GM23338 (cell line): ENCODE results near the gene BMF. TPM values are rescaled to one million over a fixed set of nuclear protein-coding genes. Genes with fewer than 3 reads are reported as not detected.

Experiments used
- ATAC-seq: fragments of 200-7000 bp; cut with Tn5 transposase; 3 replicates; pipeline ENCODE4 v1.9.1; 2020
- DNase-seq: peaks from one replicate; pipeline ENCODE4 v3.0.0-alpha.2; 2015; ENCODE audit warnings: low spot score
- H2AFZ ChIP-seq: fragments of 200-600 bp; sonication (generic); 2 replicates; pipeline ENCODE4 v1.8.0; 2016; ENCODE audit warnings: antibody characterized with exemption, mild to moderate bottlenecking, moderate library complexity
- H3F3A ChIP-seq: fragments of 200-600 bp; sonication (generic); replicated peaks from 2 replicates; pipeline ENCODE4 v1.8.0; 2017; ENCODE audit warnings: antibody characterized with exemption, mixed run types, low read depth
- H3K27ac ChIP-seq: fragments of 200-600 bp; sonication (generic); 2 replicates; pipeline ENCODE4 v1.6.1; 2016; ENCODE audit warnings: low read depth
- H3K27me3 ChIP-seq: fragments of 200-600 bp; sonication (generic); 2 replicates; pipeline ENCODE4 v1.8.0; 2016; ENCODE audit warnings: mild to moderate bottlenecking, mixed run types, moderate library complexity; ENCODE audit not compliant: insufficient read depth
- H3K36me3 ChIP-seq: fragments of 200-600 bp; sonication (generic); 2 replicates; pipeline ENCODE4 v1.8.0; 2016; ENCODE audit warnings: mild to moderate bottlenecking; ENCODE audit not compliant: insufficient read depth
- H3K4me1 ChIP-seq: fragments of 200-600 bp; sonication (generic); 2 replicates; pipeline ENCODE4 v1.8.0; 2016; ENCODE audit warnings: mild to moderate bottlenecking, moderate library complexity; ENCODE audit not compliant: insufficient read depth
- H3K4me2 ChIP-seq: fragments of 200-600 bp; sonication (generic); 2 replicates; pipeline ENCODE4 v1.7.1; 2017; ENCODE audit warnings: mixed run types
- H3K4me3 ChIP-seq: fragments of 200-600 bp; sonication (generic); 2 replicates; pipeline ENCODE4 v1.6.1; 2016; ENCODE audit warnings: mixed run types
- H3K79me2 ChIP-seq: fragments of 200-600 bp; sonication (generic); replicated peaks from 2 replicates; pipeline ENCODE4 v1.8.0; 2017; ENCODE audit warnings: mild to moderate bottlenecking; ENCODE audit not compliant: insufficient read depth
- H3K9me2 ChIP-seq: fragments of 200-600 bp; sonication (generic); 2 replicates; pipeline ENCODE4 v1.8.0; 2017; ENCODE audit not compliant: insufficient read depth
- H4K20me1 ChIP-seq: fragments of 200-600 bp; sonication (generic); replicated peaks from 2 replicates; pipeline ENCODE4 v1.8.0; 2017; ENCODE audit warnings: mild to moderate bottlenecking; ENCODE audit not compliant: insufficient read depth
- H3K27ac Mint-ChIP-seq: 2 replicates; pipeline ENCODE4 v1.8.0; 2020; ENCODE audit warnings: inconsistent platforms, mild to moderate bottlenecking, moderate library complexity, mixed read lengths
- H3K27me3 Mint-ChIP-seq: 3 replicates; pipeline ENCODE4 v1.8.0; 2022; ENCODE audit warnings: low read depth, mild to moderate bottlenecking, moderate library complexity, mixed read lengths, inconsistent platforms; ENCODE audit not compliant: insufficient read depth, poor library complexity
- H3K36me3 Mint-ChIP-seq: 3 replicates; pipeline ENCODE4 v1.8.0; 2021; ENCODE audit warnings: low read depth, mild to moderate bottlenecking, inconsistent platforms, moderate library complexity, mixed read lengths
- H3K4me1 Mint-ChIP-seq: 3 replicates; pipeline ENCODE4 v1.8.0; 2020; ENCODE audit warnings: mild to moderate bottlenecking, inconsistent platforms, mixed read lengths
- H3K4me3 Mint-ChIP-seq: 3 replicates; pipeline ENCODE4 v1.8.0; 2021; ENCODE audit warnings: moderate library complexity, mild to moderate bottlenecking, inconsistent platforms, mixed read lengths
- H3K9me3 Mint-ChIP-seq: 3 replicates; pipeline ENCODE4 v1.8.0; 2020; ENCODE audit warnings: moderate library complexity, mild to moderate bottlenecking, inconsistent platforms, mixed read lengths
- CREB1 ChIP-seq: fragments of 250-450 bp; sonication (Bioruptor Pico); IDR thresholded peaks from 2 replicates; pipeline ENCODE4 v1.5.0; 2020; ENCODE audit warnings: low read depth, mild to moderate bottlenecking, moderate library complexity
- EZH2 ChIP-seq: fragments of 200-600 bp; sonication (generic); IDR thresholded peaks from one replicate; pipeline ENCODE4 v1.8.0; 2017; ENCODE audit warnings: antibody characterized with exemption, mild to moderate bottlenecking, low read depth; ENCODE audit not compliant: unreplicated experiment
- NANOG ChIP-seq: IDR thresholded peaks from 2 replicates; pipeline ENCODE4 v1.6.1; 2016; ENCODE audit warnings: antibody characterized with exemption, borderline replicate concordance
- POLR2AphosphoS5 ChIP-seq: IDR thresholded peaks from 2 replicates; pipeline ENCODE4 v1.6.1; 2016; ENCODE audit warnings: antibody characterized with exemption, low read depth
- ZNF114 ChIP-seq: fragments of 250-450 bp; sonication (Bioruptor Pico); IDR thresholded peaks from 2 replicates; pipeline ENCODE4 v1.5.0; 2020; ENCODE audit warnings: mild to moderate bottlenecking, moderate library complexity
- ZNF331 ChIP-seq: fragments of 250-450 bp; sonication (Bioruptor Pico); IDR thresholded peaks from 2 replicates; pipeline ENCODE4 v1.5.0; 2020; ENCODE audit warnings: low read depth, mild to moderate bottlenecking, moderate library complexity
- polyA plus RNA-seq: library from polyadenylated mRNA; unstranded; fragments of >200 nt; fragmentation: Nextera tagmentation; extraction: Ambion mirVana; gene quantifications from 2 replicates; pipeline ENCODE4 v1.2.1, GENCODE V29; 2016
- total RNA-seq: library from RNA; depleted of rRNA; stranded (reverse); fragments of >200 nt; shearing (Covaris generic); gene quantifications from 2 replicates; pipeline ENCODE4 v1.2.3, GENCODE V29; 2014
- TF ChIP-seq, protein P1 (sequence below), 2 experiments: fragments of 200-600 bp in 1 of 2; sonication (generic) in 1 of 2; conservative IDR thresholded peaks; 2 replicates each; pipeline versions ENCODE4 v1.5.1 to v1.6.1; 2016 to 2017; ENCODE audit warnings: antibody characterized with exemption in 2 of 2, low read depth in 2 of 2, mild to moderate bottlenecking in 2 of 2, moderate library complexity in 1 of 2
- TF ChIP-seq, protein P2 (sequence below): IDR thresholded peaks from 2 replicates; pipeline ENCODE4 v1.6.1; 2016; ENCODE audit warnings: antibody characterized with exemption

Gene BMF
- total and polyA plus RNA-seq, 2 experiments from 2014 or later: 2.0 to 20.3 TPM

DNA sequence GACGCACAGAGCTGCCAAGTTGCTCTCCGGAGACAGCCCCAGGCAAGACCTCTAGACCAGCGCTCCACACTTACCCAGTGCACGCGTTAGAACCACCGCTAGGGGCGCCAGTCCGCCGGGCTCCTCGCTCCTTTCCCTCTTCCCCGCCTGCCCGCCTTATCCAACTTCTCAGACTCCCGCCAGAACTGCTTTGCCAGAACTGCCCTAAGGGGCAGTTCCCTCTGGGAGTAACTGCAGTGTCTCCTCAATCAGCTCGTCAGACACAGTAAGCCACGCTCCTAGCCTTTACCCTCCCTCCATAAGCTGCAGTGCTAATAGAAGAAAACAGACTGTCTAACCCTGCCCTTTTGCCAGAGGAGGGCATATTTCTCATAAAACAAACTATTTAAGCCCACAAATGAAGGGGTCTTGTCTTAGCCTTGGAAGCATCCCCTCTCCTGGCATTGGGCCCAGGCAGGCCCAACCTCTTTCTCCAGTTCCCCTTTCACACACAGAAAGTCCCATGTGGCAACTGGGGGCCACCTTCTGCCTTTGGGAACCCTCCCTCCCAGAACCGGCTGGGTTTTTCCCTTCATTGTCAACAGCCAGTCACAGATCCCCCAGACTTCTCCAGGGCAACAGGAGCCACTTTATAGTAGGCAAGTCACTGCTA lies 3.7 kb downstream of the BMF start (continued):
- TF ChIP-seq, protein P1, sequence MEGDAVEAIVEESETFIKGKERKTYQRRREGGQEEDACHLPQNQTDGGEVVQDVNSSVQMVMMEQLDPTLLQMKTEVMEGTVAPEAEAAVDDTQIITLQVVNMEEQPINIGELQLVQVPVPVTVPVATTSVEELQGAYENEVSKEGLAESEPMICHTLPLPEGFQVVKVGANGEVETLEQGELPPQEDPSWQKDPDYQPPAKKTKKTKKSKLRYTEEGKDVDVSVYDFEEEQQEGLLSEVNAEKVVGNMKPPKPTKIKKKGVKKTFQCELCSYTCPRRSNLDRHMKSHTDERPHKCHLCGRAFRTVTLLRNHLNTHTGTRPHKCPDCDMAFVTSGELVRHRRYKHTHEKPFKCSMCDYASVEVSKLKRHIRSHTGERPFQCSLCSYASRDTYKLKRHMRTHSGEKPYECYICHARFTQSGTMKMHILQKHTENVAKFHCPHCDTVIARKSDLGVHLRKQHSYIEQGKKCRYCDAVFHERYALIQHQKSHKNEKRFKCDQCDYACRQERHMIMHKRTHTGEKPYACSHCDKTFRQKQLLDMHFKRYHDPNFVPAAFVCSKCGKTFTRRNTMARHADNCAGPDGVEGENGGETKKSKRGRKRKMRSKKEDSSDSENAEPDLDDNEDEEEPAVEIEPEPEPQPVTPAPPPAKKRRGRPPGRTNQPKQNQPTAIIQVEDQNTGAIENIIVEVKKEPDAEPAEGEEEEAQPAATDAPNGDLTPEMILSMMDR (conservative IDR thresholded peaks at IDR 0.05; ENCODE audit: low read depth in 2 of 2): peak; percentile 85 to 94
- no peak for TF ChIP-seq EZH2
- no peak for TF ChIP-seq CREB1 (CRISPR knock-in tag)

DNA sequence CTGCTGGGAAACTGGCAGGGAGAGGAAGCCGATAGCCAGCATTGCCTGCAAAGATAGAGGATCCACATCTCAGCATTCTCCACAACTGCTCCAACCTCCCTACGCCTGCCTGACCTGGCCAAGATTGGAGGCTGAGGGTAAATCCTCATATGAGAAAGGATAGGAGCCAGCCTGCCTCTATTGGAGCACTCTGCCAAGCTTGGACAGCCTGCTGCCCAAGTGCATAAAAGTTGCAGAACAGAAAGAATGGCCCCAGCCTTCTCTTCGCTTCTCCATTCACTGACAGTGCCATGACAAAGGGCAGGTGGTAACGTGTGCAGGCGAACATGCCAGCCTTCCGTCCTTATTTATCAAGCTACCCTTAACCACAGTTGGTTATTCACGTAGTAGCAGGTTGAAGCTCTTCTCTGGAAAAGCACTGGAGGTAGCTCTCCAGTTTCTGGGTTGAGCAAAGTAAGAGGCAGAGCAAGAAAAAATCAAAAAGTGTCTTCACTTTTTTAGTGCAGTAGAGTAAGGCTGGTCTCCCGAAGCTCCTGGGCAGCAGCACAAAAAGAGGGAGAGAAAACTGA lies 4.3 kb downstream of the BMF start:
- H3K4me1 Mint-ChIP-seq: peaks cover 79% of the 10 kb centered on the region
- ATAC-seq (no peak), DNase-seq (no peak)
- Histone ChIP-seq H2AFZ (no peak overlapping the region), H3K9me2 (no peaks in the 10 kb centered on the region), H3K79me2 (no peaks in the 10 kb centered on the region; the same call in 1 of the 2 replicates), H3K4me1 (peaks cover 72% of the 10 kb centered on the region), H4K20me1 (0 out of 2 replicates have a peak, but pooled peaks cover 6% of the 10 kb centered on the region), H3F3A (peaks cover 24% of the 10 kb centered on the region), H3K36me3 (no peaks in the 10 kb centered on the region), H3K4me3 (peak overlapping the region; percentile 59), H3K27ac (peak overlapping the region; percentile 34; the same call in 1 of the 2 replicates), H3K4me2 (peak overlapping the region; percentile 81), H3K27me3 (0 out of 2 replicates have a peak, but pooled peaks cover 5% of the 10 kb centered on the region)
- no peaks in the 10 kb centered on the region for H3K9me3 Mint-ChIP-seq
- H3K36me3 Mint-ChIP-seq: peaks cover 13% of the 10 kb centered on the region; the same call in 2 of the 3 replicates
- H3K27ac Mint-ChIP-seq: peak overlapping the region; percentile 62
- TF ChIP-seq ZNF114 (CRISPR knock-in tag): no peak
- TF ChIP-seq NANOG: no peak
- TF ChIP-seq, protein P1 (conservative IDR thresholded peaks at IDR 0.05; ENCODE audit: low read depth in 2 of 2): no peak
- no peak for TF ChIP-seq ZNF331
- TF ChIP-seq CREB1 (CRISPR knock-in tag): no peak
- H3K4me3 Mint-ChIP-seq: peak overlapping the region; percentile 47
- peaks cover 35% of the 10 kb centered on the region for H3K27me3 Mint-ChIP-seq

DNA sequence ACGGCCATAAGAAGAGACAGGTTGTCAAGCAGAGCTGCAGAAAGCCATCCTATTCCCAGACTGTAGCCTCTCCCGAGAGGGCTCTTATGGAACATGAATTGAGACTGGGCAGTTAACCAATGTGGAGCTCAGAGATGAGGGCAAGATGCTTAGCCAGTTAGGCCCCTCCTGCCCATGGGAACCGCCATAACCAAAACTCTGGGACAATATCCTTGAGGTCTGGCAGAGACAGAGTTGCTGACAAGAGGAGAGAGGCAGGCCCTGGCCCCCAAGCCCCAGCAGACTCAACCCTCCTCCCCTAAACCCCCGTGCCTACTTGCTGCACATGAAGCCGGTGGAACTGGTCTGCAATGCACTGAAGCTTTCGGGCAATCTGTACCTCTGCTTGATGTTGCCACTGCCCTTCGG lies 4.8 kb downstream of the BMF start:
- H4K20me1 ChIP-seq: 0 out of 2 replicates have a peak, but pooled peaks cover 6% of the 10 kb centered on the region
- peak overlapping the region; percentile 59 for H3K4me3 ChIP-seq
- H3K9me2 ChIP-seq: no peaks in the 10 kb centered on the region
- Mint-ChIP-seq H3K4me3 (peak overlapping the region; percentile 50), H3K4me1 (peaks cover 83% of the 10 kb centered on the region), H3K9me3 (no peaks in the 10 kb centered on the region), H3K27ac (peak overlapping the region; percentile 29; the same call in 1 of the 2 replicates), H3K36me3 (peaks cover 13% of the 10 kb centered on the region; the same call in 2 of the 3 replicates), H3K27me3 (peaks cover 33% of the 10 kb centered on the region)
- peak overlapping the region; percentile 26; the same call in 1 of the 2 replicates for H3K27ac ChIP-seq
- peaks cover 77% of the 10 kb centered on the region for H3K4me1 ChIP-seq
- DNase-seq (no peak), ATAC-seq (peak; percentile 2)
- no peak overlapping the region for H2AFZ ChIP-seq
- no peak for TF ChIP-seq ZNF331
- no peak for TF ChIP-seq EZH2
- TF ChIP-seq ZNF114 (CRISPR knock-in tag): no peak
- TF ChIP-seq, protein P2, sequence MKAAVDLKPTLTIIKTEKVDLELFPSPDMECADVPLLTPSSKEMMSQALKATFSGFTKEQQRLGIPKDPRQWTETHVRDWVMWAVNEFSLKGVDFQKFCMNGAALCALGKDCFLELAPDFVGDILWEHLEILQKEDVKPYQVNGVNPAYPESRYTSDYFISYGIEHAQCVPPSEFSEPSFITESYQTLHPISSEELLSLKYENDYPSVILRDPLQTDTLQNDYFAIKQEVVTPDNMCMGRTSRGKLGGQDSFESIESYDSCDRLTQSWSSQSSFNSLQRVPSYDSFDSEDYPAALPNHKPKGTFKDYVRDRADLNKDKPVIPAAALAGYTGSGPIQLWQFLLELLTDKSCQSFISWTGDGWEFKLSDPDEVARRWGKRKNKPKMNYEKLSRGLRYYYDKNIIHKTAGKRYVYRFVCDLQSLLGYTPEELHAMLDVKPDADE: no peak
- TF ChIP-seq POLR2AphosphoS5: no peak
- TF ChIP-seq CREB1 (CRISPR knock-in tag): no peak
- no peaks in the 10 kb centered on the region; the same call in 1 of the 2 replicates for H3K79me2 ChIP-seq
- H3K4me2 ChIP-seq: peak overlapping the region; percentile 81
- H3K27me3 ChIP-seq: 0 out of 2 replicates have a peak, but pooled peaks cover 5% of the 10 kb centered on the region
- H3F3A ChIP-seq: peaks cover 24% of the 10 kb centered on the region
- no peaks in the 10 kb centered on the region for H3K36me3 ChIP-seq
